Body of pancreas (tissue), 4 donors: ENCODE measurements around the gene CPNE9. TPM values are rescaled to one million over a fixed set of nuclear protein-coding genes. Genes with fewer than 3 reads are reported as not detected.
A peak's percentile ranks its signal among the peaks of the same experiment; 100 is the strongest.

Experiments used
- ATAC-seq: fragments of 150-250 bp; one replicate; pipeline ENCODE4 v1.9.1; 2016
- DNase-seq, 4 donors: peaks; one replicate each; pipeline ENCODE4 v3.0.0-alpha.2; 2019
- H3K27ac ChIP-seq, 4 donors: fragments of 200-600 bp; sonication (generic); 1 replicate in 3 of 4; 2 replicates in 1 of 4; pipeline versions ENCODE4 v1.5.1 to v1.6.1; 2016 to 2019; ENCODE audit warnings: mild to moderate bottlenecking in 1 of 4, mixed read lengths in 1 of 4, moderate library complexity in 1 of 4
- H3K27me3 ChIP-seq, 2 donors: fragments of 200-600 bp; sonication (generic); one replicate each; pipeline ENCODE4 v1.6.0; 2016; ENCODE audit warnings: mild to moderate bottlenecking in 1 of 2
- H3K36me3 ChIP-seq, 2 donors: fragments of 200-600 bp; sonication (generic); replicated peaks in 1 of 2; 2 replicates each; pipeline ENCODE4 v1.5.1; 2016; ENCODE audit warnings: low read depth in 2 of 2; ENCODE audit not compliant: insufficient read depth in 1 of 2
- H3K4me1 ChIP-seq: fragments of 200-600 bp; sonication (generic); one replicate; pipeline ENCODE4 v1.6.0; 2016
- H3K4me3 ChIP-seq, 2 donors: fragments of 200-600 bp; sonication (generic); 1 replicate in 1 of 2; 2 replicates in 1 of 2; pipeline ENCODE4 v1.5.1; 2016 to 2019
- H3K9me3 ChIP-seq, 3 donors: fragments of 200-600 bp; sonication (generic); 1 replicate in 2 of 3; 2 replicates in 1 of 3; pipeline ENCODE4 v1.5.1; 2016
- POLR2A ChIP-seq, 3 donors: fragments of 450-650 bp; IDR thresholded peaks; one replicate each; pipeline ENCODE4 v1.6.1; 2016; ENCODE audit warnings: antibody characterized with exemption in 3 of 3, mild to moderate bottlenecking in 2 of 3
- WGBS, 2 donors: methylation state at CpG; one replicate each; pipeline ENCODE4 v1.1.5; 2017; 5-methylcytosine and 5-hydroxymethylcytosine counted together
- intact Hi-C: fragments of 100-400 bp; cut with DNase I; formaldehyde crosslinking; loops from one replicate; pipeline ENCODE4 v1.15.1; 2023
- total RNA-seq, 2 donors: library from RNA; depleted of rRNA; stranded (reverse); fragments of >200 nt; gene quantifications; one replicate each; pipeline ENCODE4 v1.1.0, GENCODE V29; 2016
- TF ChIP-seq, protein P1 (sequence below), 7 experiments: fragments of 450-650 bp in 4 of 7; fragments of 200-600 bp in 3 of 7; sonication (generic) in 3 of 7; IDR thresholded peaks; one replicate each; pipeline ENCODE4 v1.5.1; 2016 to 2019; ENCODE audit warnings: antibody characterized with exemption in 7 of 7

Gene CPNE9
- total RNA-seq, 2 donors from 2014 or later = not detected

DNA sequence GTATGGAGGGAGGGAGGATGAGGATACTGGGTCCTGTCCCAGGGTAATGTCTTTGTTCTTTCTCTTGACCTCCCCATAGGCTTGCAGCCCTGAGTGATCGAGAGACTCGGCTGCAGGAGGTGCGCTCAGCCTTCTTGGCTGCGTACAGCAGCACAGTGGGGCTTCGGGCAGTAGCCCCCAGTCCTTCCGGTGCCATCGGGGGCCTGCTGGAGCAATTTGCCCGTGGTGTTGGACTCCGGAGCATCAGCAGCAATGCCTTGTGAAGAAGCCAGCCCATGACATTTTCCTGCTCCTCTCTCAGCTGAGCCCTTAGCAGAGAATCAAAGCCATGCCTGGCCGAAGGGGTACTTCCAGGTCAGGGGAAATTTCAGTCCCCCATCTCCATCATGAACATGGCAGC, 1.9 kb upstream of the CPNE9 start:
- Histone ChIP-seq H3K36me3 (peaks cover 0 to 3% of the 10 kb centered on the region in 2 donors), H3K27me3 (peaks cover 0 to 5% of the 10 kb centered on the region in 2 donors), H3K9me3 (no peaks in the 10 kb centered on the region), H3K4me1 (peaks cover 18% of the 10 kb centered on the region), H3K4me3 (no peak overlapping the region), H3K27ac (no peak overlapping the region)
- DNase-seq (no peak), ATAC-seq (no peak)
- 93 to 99% methylated on average over 8 to 10 of the region's 10 CpGs for WGBS, 2 donors
- TF ChIP-seq POLR2A (IDR thresholded peaks at IDR 0.05) = no peak
- TF ChIP-seq, protein P1, sequence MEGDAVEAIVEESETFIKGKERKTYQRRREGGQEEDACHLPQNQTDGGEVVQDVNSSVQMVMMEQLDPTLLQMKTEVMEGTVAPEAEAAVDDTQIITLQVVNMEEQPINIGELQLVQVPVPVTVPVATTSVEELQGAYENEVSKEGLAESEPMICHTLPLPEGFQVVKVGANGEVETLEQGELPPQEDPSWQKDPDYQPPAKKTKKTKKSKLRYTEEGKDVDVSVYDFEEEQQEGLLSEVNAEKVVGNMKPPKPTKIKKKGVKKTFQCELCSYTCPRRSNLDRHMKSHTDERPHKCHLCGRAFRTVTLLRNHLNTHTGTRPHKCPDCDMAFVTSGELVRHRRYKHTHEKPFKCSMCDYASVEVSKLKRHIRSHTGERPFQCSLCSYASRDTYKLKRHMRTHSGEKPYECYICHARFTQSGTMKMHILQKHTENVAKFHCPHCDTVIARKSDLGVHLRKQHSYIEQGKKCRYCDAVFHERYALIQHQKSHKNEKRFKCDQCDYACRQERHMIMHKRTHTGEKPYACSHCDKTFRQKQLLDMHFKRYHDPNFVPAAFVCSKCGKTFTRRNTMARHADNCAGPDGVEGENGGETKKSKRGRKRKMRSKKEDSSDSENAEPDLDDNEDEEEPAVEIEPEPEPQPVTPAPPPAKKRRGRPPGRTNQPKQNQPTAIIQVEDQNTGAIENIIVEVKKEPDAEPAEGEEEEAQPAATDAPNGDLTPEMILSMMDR (IDR thresholded peaks at IDR 0.05) = no peak
- intact Hi-C loops = no loop called here

DNA sequence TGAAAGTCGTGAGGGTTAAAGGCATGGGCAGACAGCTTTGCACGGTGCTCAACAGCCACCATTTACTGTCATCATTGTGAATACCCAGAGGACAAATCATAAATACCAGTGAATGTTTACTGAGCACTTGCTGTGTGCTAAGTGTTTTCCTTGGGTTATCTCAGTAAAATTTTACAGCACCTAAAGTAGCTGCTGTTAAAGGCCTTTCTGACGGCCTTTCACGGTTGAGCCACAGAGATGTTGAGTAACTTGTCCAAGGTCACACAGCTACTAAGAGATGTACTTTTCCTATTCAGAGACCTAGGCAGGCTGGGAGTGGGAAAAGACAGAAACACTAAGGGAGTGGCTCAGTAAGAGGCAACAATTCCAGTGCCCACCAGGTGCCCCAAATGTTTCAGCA, 393 bp upstream of the CPNE9 start:
- no peak overlapping the region for H3K4me3 ChIP-seq
- peaks cover 18% of the 10 kb centered on the region for H3K4me1 ChIP-seq
- no peaks in the 10 kb centered on the region for H3K36me3 ChIP-seq
- intact Hi-C loops = no loop called here
- H3K9me3 ChIP-seq = no peaks in the 10 kb centered on the region
- H3K27ac ChIP-seq = no peak overlapping the region
- 67 to 72% methylated on average over 4 of the region's 4 CpGs for WGBS, 2 donors
- DNase-seq (no peak), ATAC-seq (no peak)
- H3K27me3 ChIP-seq = peaks cover 0 to 5% of the 10 kb centered on the region in 2 donors
- TF ChIP-seq, protein P1 (IDR thresholded peaks at IDR 0.05) = no peak
- TF ChIP-seq POLR2A (IDR thresholded peaks at IDR 0.05) = no peak

DNA sequence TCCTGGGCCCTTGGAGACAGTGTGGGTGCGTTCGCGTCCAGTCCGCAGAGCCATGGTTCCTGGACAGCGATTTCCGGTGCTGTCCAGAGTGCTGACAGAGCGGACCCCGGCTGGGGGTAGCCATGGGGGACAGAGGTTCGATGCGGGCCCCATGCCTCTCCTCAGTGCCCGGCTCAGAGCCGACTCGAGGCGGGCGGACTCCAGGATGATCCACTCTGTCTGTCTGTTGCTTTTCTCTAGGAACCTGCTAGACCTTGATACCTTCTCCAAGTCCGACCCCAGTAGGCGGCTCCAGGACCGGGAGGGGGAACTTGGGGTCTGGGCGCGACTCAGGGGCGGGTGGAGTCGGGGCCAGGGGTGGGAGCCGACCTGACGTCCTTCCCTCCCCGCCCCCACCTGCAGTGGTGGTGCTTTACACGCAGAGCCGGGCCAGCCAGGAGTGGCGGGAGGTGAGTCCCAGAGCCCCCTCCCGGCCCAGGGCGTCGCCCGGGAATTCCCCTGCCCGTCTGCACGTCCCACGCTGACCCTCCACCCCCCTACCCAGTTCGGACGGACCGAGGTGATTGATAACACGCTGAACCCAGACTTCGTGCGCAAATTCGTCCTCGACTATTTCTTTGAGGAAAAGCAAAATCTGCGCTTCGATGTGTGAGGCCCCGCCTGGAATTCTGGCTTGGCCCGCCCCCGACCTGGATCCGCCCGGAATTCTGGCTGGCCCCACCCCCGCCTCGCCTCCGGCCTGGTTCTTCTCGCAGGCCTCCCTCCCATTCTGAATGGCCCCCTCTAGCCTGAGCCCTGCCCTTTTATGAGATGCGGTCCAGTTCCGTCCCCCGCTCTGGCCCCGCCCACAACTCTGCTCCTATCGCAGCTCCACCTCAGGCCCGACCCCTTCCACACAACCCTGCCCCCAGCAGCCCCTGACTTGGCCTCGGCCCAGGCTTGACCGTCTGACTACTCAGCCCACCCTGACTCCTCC, 1.0 kb downstream of the CPNE9 start:
- H3K36me3 ChIP-seq = no peaks in the 10 kb centered on the region
- no peaks in the 10 kb centered on the region for H3K9me3 ChIP-seq
- peak; percentile 68 for ATAC-seq
- intact Hi-C loops = no loop called here
- H3K4me1 ChIP-seq = peaks cover 18% of the 10 kb centered on the region
- H3K27me3 ChIP-seq = peaks cover 0 to 5% of the 10 kb centered on the region in 2 donors
- H3K27ac ChIP-seq = no peak overlapping the region
- no peak overlapping the region for H3K4me3 ChIP-seq
- 1 to 4% methylated on average over 8 to 62 of the region's 62 CpGs for WGBS, 2 donors
- peak in 3 of 4 donors; percentile 28 to 41 (median 31) for DNase-seq
- TF ChIP-seq POLR2A (IDR thresholded peaks at IDR 0.05) = no peak
- TF ChIP-seq, protein P1 (IDR thresholded peaks at IDR 0.05) = no peak

- Histone ChIP-seq H3K36me3 (no peaks in the 10 kb centered on the region), H3K4me3 (no peak overlapping the region), H3K27me3 (no peaks in the 10 kb centered on the region), H3K9me3 (no peaks in the 10 kb centered on the region), H3K4me1 (no peaks in the 10 kb centered on the region), H3K27ac (no peak overlapping the region)
- TF ChIP-seq POLR2A (IDR thresholded peaks at IDR 0.05) = no peak
- TF ChIP-seq, protein P1 (IDR thresholded peaks at IDR 0.05) = no peak
- intact Hi-C loops = no loop called here
- ATAC-seq (no peak), DNase-seq (no peak)
- WGBS, 2 donors = 58 to 66% methylated on average over 3 of the region's 3 CpGs
These were observed 6.6 kb downstream of the CPNE9 start for GRCh38 chr3:9710174-9710739.
